H1 (cell line): Measurements from ENCODE around the gene ADGRG1.

ENCODE experiments used
- EP300 ChIP-seq, 2 experiments: IDR thresholded peaks; 1 replicate in 1 of 2; 2 replicates in 1 of 2; pipeline ENCODE4 v1.6.1; 2011 to 2012; ENCODE audit warnings: low read depth in 2 of 2, low read length in 2 of 2, mild to moderate bottlenecking in 2 of 2, borderline replicate concordance in 1 of 2, inconsistent platforms in 1 of 2, moderate library complexity in 1 of 2
- TF ChIP-seq, protein P1 (sequence below), 3 experiments: IDR thresholded peaks; 1 replicate in 2 of 3; 2 replicates in 1 of 3; pipeline versions ENCODE4 v1.5.1 to v1.6.1; 2011; ENCODE audit warnings: low read length in 3 of 3, mild to moderate bottlenecking in 3 of 3, inconsistent platforms in 2 of 3, low read depth in 1 of 3, moderate library complexity in 1 of 3; ENCODE audit not compliant: insufficient read depth in 1 of 3; ENCODE audit errors: control extremely low read depth in 1 of 3

DNA sequence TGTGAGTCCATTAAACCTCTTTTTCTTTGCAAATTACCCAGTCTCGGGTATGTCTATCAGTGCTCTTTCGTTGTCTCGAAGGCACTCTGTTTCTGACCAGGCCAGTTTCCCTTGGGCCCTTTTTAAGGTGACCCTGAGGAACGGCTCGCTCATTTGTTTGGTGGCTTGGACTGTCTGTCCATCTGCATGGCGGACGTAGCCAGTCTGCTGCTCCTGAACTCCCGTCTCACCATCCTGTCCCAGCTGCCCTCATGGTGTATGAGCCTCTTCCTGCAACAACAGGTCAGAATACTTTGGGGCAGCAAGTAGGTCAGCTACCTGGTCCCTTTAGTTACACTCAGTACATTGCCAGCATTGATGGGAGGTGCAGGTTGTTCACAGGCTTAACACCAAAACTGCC, 85.2 kb downstream of the ADGRG1 start:
- TF ChIP-seq, protein P1, sequence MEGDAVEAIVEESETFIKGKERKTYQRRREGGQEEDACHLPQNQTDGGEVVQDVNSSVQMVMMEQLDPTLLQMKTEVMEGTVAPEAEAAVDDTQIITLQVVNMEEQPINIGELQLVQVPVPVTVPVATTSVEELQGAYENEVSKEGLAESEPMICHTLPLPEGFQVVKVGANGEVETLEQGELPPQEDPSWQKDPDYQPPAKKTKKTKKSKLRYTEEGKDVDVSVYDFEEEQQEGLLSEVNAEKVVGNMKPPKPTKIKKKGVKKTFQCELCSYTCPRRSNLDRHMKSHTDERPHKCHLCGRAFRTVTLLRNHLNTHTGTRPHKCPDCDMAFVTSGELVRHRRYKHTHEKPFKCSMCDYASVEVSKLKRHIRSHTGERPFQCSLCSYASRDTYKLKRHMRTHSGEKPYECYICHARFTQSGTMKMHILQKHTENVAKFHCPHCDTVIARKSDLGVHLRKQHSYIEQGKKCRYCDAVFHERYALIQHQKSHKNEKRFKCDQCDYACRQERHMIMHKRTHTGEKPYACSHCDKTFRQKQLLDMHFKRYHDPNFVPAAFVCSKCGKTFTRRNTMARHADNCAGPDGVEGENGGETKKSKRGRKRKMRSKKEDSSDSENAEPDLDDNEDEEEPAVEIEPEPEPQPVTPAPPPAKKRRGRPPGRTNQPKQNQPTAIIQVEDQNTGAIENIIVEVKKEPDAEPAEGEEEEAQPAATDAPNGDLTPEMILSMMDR (IDR thresholded peaks at IDR 0.05; ENCODE audit: control extremely low read depth in 1 of 3, insufficient read depth in 1 of 3, low read depth in 1 of 3, low read length in 3 of 3) = no peak
- TF ChIP-seq EP300 (IDR thresholded peaks at IDR 0.05; ENCODE audit: borderline replicate concordance in 1 of 2, low read depth in 2 of 2, low read length in 2 of 2) = no peak
